Gastroesophageal sphincter (tissue), 3 donors: ENCODE data around the gene HEATR1.

Source experiments
- CTCF ChIP-seq, 4 experiments: fragments of 200-600 bp in 2 of 4; fragments of 450-650 bp in 2 of 4; sonication (generic) in 1 of 4; IDR thresholded peaks; one replicate each; pipeline ENCODE4 v1.5.1; 2017 to 2019; ENCODE audit warnings: antibody characterized with exemption in 4 of 4, mild to moderate bottlenecking in 2 of 4, moderate library complexity in 2 of 4
- EP300 ChIP-seq: sonication (generic); formaldehyde crosslinking; IDR thresholded peaks from one replicate; pipeline ENCODE4 v1.6.1; 2017; ENCODE audit warnings: antibody characterized with exemption, mild to moderate bottlenecking
- POLR2A ChIP-seq, 2 donors: fragments of 450-650 bp; IDR thresholded peaks; one replicate each; pipeline ENCODE4 v1.6.1; 2017; ENCODE audit warnings: antibody characterized with exemption in 2 of 2, mild to moderate bottlenecking in 2 of 2, moderate library complexity in 1 of 2
- POLR2AphosphoS5 ChIP-seq: sonication (generic); formaldehyde crosslinking; IDR thresholded peaks from one replicate; pipeline ENCODE4 v1.6.1; 2017; ENCODE audit warnings: antibody characterized with exemption

DNA sequence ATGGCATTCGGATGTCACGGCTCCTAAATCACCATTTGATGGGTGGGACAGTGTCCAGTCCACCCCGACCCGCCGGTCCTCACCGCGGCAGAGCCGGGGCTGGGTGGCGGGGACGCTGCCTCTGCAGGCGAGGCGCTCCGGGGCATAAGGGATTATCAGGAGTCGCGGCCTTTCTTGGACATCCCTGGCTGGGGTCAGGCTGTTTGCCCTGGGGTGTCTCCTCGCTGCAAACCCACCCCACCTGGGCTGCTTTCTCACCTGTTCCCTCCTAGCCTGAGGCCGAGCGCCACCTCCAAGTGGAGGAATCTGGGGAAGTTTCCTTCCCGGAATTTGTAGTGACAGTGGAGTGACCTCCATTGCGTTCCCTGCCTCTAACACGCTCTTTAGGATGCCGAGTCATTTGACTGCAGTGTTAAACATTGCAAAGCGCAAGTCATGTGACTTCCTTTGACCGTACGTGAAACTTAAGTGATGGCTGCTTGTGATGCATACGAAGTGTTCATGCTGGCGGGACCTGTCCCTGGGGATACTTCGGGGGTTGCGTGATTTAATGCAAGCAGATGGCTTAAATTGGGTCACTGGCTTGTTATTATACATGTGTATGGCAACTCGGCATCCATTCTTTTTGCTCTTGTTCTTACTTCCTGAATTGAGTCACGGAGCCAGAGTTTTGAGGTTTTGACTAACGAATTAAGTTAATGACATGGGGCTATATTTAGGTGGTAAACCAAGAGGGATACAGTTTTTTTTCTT, 80.0 kb downstream of the HEATR1 start:
- TF ChIP-seq CTCF (IDR thresholded peaks at IDR 0.05) (no peak), POLR2AphosphoS5 (peak; percentile 68), POLR2A (IDR thresholded peaks at IDR 0.05) (no peak), EP300 (no peak)
